H1 (cell line): ENCODE data around the gene FKRP. TPM values are rescaled to one million over a fixed set of nuclear protein-coding genes. Genes with fewer than 3 reads are reported as not detected.

ENCODE experiments used
- CTCF ChIA-PET: fragments of 300-600 bp; sonication (Branson Sonifier 250); formaldehyde crosslinking; loops from one replicate; lab custom pipeline; 2021; ENCODE audit not compliant: partially characterized antibody; lab: Charles Lee
- POLR2A ChIA-PET: fragments of 300-600 bp; sonication (Branson Sonifier 250); formaldehyde crosslinking; loops from one replicate; lab custom pipeline; 2021; ENCODE audit warnings: inconsistent platforms; ENCODE audit not compliant: partially characterized antibody; lab: Charles Lee
- DNase-seq, 2 experiments: peaks; one replicate each; pipeline versions ENCODE4 v3.0.0 to v3.0.0-alpha.2; 2010 to 2022; ENCODE audit warnings: low spot score in 2 of 2, low read depth in 1 of 2, mixed read lengths in 1 of 2
- FAIRE-seq: peaks from 2 replicates; lab custom pipeline; 2011; peaks lifted over from hg19 to GRCh38; lab: Jason Lieb, UNC
- H2AFZ ChIP-seq: 2 replicates; pipeline ENCODE4 v1.8.1; 2012; ENCODE audit warnings: low read length, inconsistent platforms
- H2AK5ac ChIP-seq: 2 replicates; pipeline ENCODE4 v1.6.1; 2013; ENCODE audit warnings: low read depth, low read length
- H2BK120ac ChIP-seq: replicated peaks from 2 replicates; pipeline ENCODE3; 2013; ENCODE audit warnings: low read depth, low read length, inconsistent platforms
- H2BK12ac ChIP-seq: 2 replicates; pipeline ENCODE4 v1.6.1; 2013; ENCODE audit warnings: low read depth, low read length
- H2BK15ac ChIP-seq: 2 replicates; pipeline ENCODE4 v1.6.1; 2013; ENCODE audit warnings: low read length
- H2BK20ac ChIP-seq: 2 replicates; pipeline ENCODE4 v1.6.1; 2013; ENCODE audit warnings: low read length
- H2BK5ac ChIP-seq: 2 replicates; pipeline ENCODE4 v1.6.1; 2013; ENCODE audit warnings: low read depth, low read length
- H3K14ac ChIP-seq: 2 replicates; pipeline ENCODE4 v1.6.1; 2013; ENCODE audit warnings: inconsistent platforms; ENCODE audit not compliant: insufficient read length
- H3K18ac ChIP-seq: 2 replicates; pipeline ENCODE4 v1.6.1; 2013; ENCODE audit warnings: low read length; ENCODE audit errors: extremely low read depth
- H3K23ac ChIP-seq: 2 replicates; pipeline ENCODE4 v1.6.1; 2013; ENCODE audit warnings: inconsistent platforms; ENCODE audit not compliant: insufficient read length
- H3K23me2 ChIP-seq: 2 replicates; pipeline ENCODE4 v1.6.1; 2013; ENCODE audit warnings: low read depth, low read length
- H3K27ac ChIP-seq: 2 replicates; pipeline ENCODE4 v1.6.1; 2011; ENCODE audit warnings: low read depth, low read length, inconsistent platforms
- H3K27me3 ChIP-seq, 4 experiments: replicated peaks in 1 of 4; 1 replicate in 1 of 4; 2 replicates in 3 of 4; pipeline versions ENCODE4 v1.6.1 to v1.8.1; 2011 to 2013; ENCODE audit warnings: low read length in 3 of 4, mild to moderate bottlenecking in 3 of 4, inconsistent platforms in 2 of 4, mixed read lengths in 2 of 4, moderate library complexity in 1 of 4; ENCODE audit not compliant: control insufficient read depth in 3 of 4, insufficient read depth in 3 of 4; ENCODE audit errors: extremely low read depth in 1 of 4
- H3K36me3 ChIP-seq, 4 experiments: 2 replicates each; pipeline versions ENCODE4 v1.6.1 to v1.8.1; 2011 to 2013; ENCODE audit warnings: mild to moderate bottlenecking in 4 of 4, low read length in 3 of 4, moderate library complexity in 2 of 4, control low read depth in 1 of 4, inconsistent platforms in 1 of 4; ENCODE audit not compliant: insufficient read depth in 4 of 4, control insufficient read depth in 2 of 4
- H3K4ac ChIP-seq: replicated peaks from 2 replicates; pipeline ENCODE3; 2013; ENCODE audit warnings: low read length, low read depth, mixed read lengths, inconsistent platforms; ENCODE audit not compliant: insufficient read length
- H3K4me1 ChIP-seq, 4 experiments: replicated peaks in 1 of 4; 1 replicate in 1 of 4; 2 replicates in 3 of 4; pipeline versions ENCODE4 v1.6.1 to v1.8.1; 2011 to 2013; ENCODE audit warnings: low read length in 3 of 4, inconsistent platforms in 2 of 4, mixed read lengths in 1 of 4; ENCODE audit not compliant: insufficient read depth in 4 of 4, control insufficient read depth in 3 of 4
- H3K4me2 ChIP-seq, 2 experiments: 2 replicates each; pipeline versions ENCODE4 v1.6.1 to v1.8.1; 2011 to 2013; ENCODE audit warnings: low read depth in 2 of 2, low read length in 2 of 2, control low read depth in 1 of 2, inconsistent platforms in 1 of 2, mild to moderate bottlenecking in 1 of 2; ENCODE audit not compliant: insufficient read depth in 1 of 2
- H3K4me3 ChIP-seq, 4 experiments: fragments of 200-600, 300-600 bp in 1 of 4; sonication (generic), shearing (Covaris generic), sonication (Bioruptor Twin) in 1 of 4; 2 replicates each; pipeline versions ENCODE4 v1.5.1 to v1.8.1; 2011 to 2016; ENCODE audit warnings: low read length in 4 of 4, low read depth in 3 of 4, control low read depth in 2 of 4, inconsistent platforms in 2 of 4, mild to moderate bottlenecking in 2 of 4, mixed read lengths in 1 of 4, moderate library complexity in 1 of 4; ENCODE audit not compliant: insufficient read depth in 2 of 4; ENCODE audit errors: extremely low read depth in 1 of 4
- H3K56ac ChIP-seq: replicated peaks from 2 replicates; pipeline ENCODE3; 2013; ENCODE audit warnings: low read depth, mild to moderate bottlenecking, mixed read lengths, low read length, inconsistent platforms; ENCODE audit not compliant: insufficient read length
- H3K79me1 ChIP-seq: 2 replicates; pipeline ENCODE4 v1.6.1; 2013; ENCODE audit warnings: low read depth, low read length, control low read depth
- H3K79me2 ChIP-seq, 2 experiments: 2 replicates each; pipeline versions ENCODE4 v1.6.1 to v1.8.1; 2012 to 2013; ENCODE audit warnings: low read length in 2 of 2, mild to moderate bottlenecking in 2 of 2, inconsistent platforms in 1 of 2; ENCODE audit not compliant: insufficient read depth in 2 of 2, control insufficient read depth in 1 of 2
- H3K9ac ChIP-seq, 4 experiments: replicated peaks in 1 of 4; 1 replicate in 1 of 4; 2 replicates in 3 of 4; pipeline versions ENCODE4 v1.6.1 to v1.8.1; 2011 to 2013; ENCODE audit warnings: low read depth in 3 of 4, low read length in 3 of 4, control low read depth in 2 of 4, mild to moderate bottlenecking in 2 of 4, moderate library complexity in 2 of 4, inconsistent platforms in 1 of 4; ENCODE audit errors: extremely low read depth in 1 of 4
- H3K9me3 ChIP-seq, 2 experiments: 2 replicates each; pipeline versions ENCODE4 v1.6.1 to v1.8.1; 2012 to 2013; ENCODE audit warnings: mild to moderate bottlenecking in 2 of 2, moderate library complexity in 2 of 2, control low read depth in 1 of 2, inconsistent platforms in 1 of 2, low read depth in 1 of 2, low read length in 1 of 2, mixed read lengths in 1 of 2; ENCODE audit not compliant: insufficient read depth in 2 of 2
- H4K20me1 ChIP-seq, 2 experiments: replicated peaks in 1 of 2; 2 replicates each; pipeline versions ENCODE3 to v1.8.1; 2011 to 2013; ENCODE audit warnings: inconsistent platforms in 2 of 2, low read length in 2 of 2, mild to moderate bottlenecking in 1 of 2; ENCODE audit not compliant: insufficient read depth in 2 of 2, control insufficient read depth in 1 of 2
- H4K5ac ChIP-seq: 2 replicates; pipeline ENCODE4 v1.6.1; 2013; ENCODE audit warnings: low read length, low read depth, mixed read lengths, inconsistent platforms; ENCODE audit not compliant: insufficient read length
- H4K8ac ChIP-seq: 2 replicates; pipeline ENCODE4 v1.8.0; 2013; ENCODE audit warnings: mild to moderate bottlenecking, moderate library complexity, low read length, inconsistent platforms; ENCODE audit not compliant: insufficient read depth; ENCODE audit errors: extremely low read depth
- H4K91ac ChIP-seq: replicated peaks from 2 replicates; pipeline ENCODE3; 2013; ENCODE audit warnings: low read length, mixed read lengths, inconsistent platforms; ENCODE audit not compliant: insufficient read length
- MAFK ChIP-seq: IDR thresholded peaks from 2 replicates; pipeline ENCODE4 v1.6.1; 2012; ENCODE audit warnings: low read depth, mild to moderate bottlenecking, improper control_type of control experiment, low read length
- TBP ChIP-seq: IDR thresholded peaks from 2 replicates; pipeline ENCODE4 v1.6.1; 2011; ENCODE audit warnings: low read depth, low read length, improper control_type of control experiment
- WGBS, 2 experiments: shearing (Covaris generic) in 1 of 2; methylation state at CpG; one replicate each; pipeline versions ENCODE4 v1.1.6 to v1.1.7; 2013 to 2015; ENCODE audit warnings: low lambda C conversion rate in 2 of 2, mixed read lengths in 2 of 2, inconsistent platforms in 1 of 2, low coverage in 1 of 2, missing lambda C conversion rate in 1 of 2; ENCODE audit not compliant: insufficient replicate concordance in 2 of 2, insufficient coverage in 1 of 2, insufficient read length in 1 of 2; ENCODE audit errors: extremely low coverage in 1 of 2, missing lambda C conversion rate in 1 of 2; 5-methylcytosine and 5-hydroxymethylcytosine counted together
- polyA plus RNA-seq, 7 experiments: library from polyadenylated mRNA; depleted of rRNA in 3 of 7; stranded (reverse) in 5 of 7; unstranded in 2 of 7; fragments of >200 nt in 5 of 7; fragments of 200-250 nt in 2 of 7; gene quantifications; 1 replicate in 5 of 7; 2 replicates in 1 of 7; 4 replicates in 1 of 7; pipeline versions ENCODE4 v1.2.1 to v1.2.3, GENCODE V29; 2011 to 2013; ENCODE audit warnings: missing spikeins in 2 of 7, mixed read lengths in 2 of 7
- total RNA-seq: library from RNA; stranded (reverse); fragmentation: NEBNext Ultra II Directional; extraction: Animal tissue kit (Norgen Biotek cat#: 25700); gene quantifications from 2 replicates; pipeline ENCODE4 v1.2.1, GENCODE V29; 2021

FKRP gene
- total and polyA plus RNA-seq, 2 of the 8 experiments (the other 6 are each of a cell fraction or from before 2014, with no cell fraction given), result 17.1 to 24.4 TPM

DNA sequence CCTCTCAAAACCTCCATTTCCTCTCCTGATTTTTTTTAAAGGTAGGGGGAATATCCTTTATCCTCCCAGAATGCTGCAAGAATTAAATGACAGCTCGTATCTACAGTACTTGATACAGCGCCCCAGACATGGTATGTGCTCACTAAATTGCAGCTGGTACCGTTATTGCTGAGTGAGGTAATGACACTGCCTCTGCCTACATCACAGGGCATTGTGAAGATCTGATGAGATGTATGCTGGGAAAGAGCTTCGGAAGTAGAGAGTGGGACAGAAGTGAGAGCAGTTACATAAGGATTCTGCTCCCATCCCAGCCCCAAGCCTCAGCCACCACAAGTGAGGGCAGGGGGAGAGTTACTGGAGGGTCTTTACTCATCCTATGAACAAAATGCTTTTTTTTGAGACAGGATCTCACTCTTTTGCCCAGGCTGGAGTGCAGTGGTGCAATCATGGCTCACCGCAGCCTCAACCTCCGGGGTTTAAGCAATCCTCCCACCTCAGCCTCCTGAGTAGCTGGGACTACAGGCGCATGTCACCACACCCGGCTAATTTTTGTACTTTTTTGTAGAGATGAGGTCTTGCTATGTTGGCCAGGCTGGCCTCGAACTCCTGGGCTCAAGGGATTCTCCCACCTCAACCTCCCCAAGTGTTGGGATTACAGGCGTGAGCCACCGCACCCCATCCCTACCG, 1.7 kb upstream of the FKRP start:
- peak overlapping the region; percentile 47 for H3K4ac ChIP-seq
- H2BK15ac ChIP-seq, result no peak overlapping the region
- ChIA-PET POLR2A (interaction anchor here (0.6 to 2.1 kb wide), 6 partner anchors 14 to 144 kb away, joined by 3 to 10 read pairs (median 4); no protein-coding TSS in a partner anchor), CTCF (interaction anchor here (0.7 to 4.6 kb wide), 8 partner anchors 9 to 110 kb away, joined by 3 to 48 read pairs (median 6); no protein-coding TSS in a partner anchor)
- H3K23me2 ChIP-seq, result peaks cover 11% of the 10 kb centered on the region
- no peak overlapping the region for H3K14ac ChIP-seq
- no peak overlapping the region for H3K18ac ChIP-seq
- no peaks in the 10 kb centered on the region for H3K9me3 ChIP-seq
- TF ChIP-seq TBP (no peak), MAFK (no peak)
- H2BK20ac ChIP-seq, result no peak overlapping the region
- 92% methylated on average over 12 of the region's 12 CpGs; no CpG with 5 or more reads in 1 of the 2 experiments for WGBS, 2 experiments
- no peak overlapping the region for H4K8ac ChIP-seq
- no peak overlapping the region for H4K91ac ChIP-seq
- DNase-seq (no peak), FAIRE-seq (no peak)
- H3K79me2 ChIP-seq, result peaks cover 46 to 67% of the 10 kb centered on the region in 2 experiments
- H3K4me1 ChIP-seq, result peaks cover 0 to 14% (median 4%) of the 10 kb centered on the region in 4 experiments; a peak in 6 of 7 replicates
- H3K23ac ChIP-seq, result no peak overlapping the region
- peak overlapping the region; percentile 94 to 96; a peak in 3 of 4 replicates for H3K4me2 ChIP-seq
- H3K36me3 ChIP-seq, result peaks cover 0 to 6% (median 1%) of the 10 kb centered on the region in 4 experiments; a peak in 2 of 8 replicates
- no peak overlapping the region for H2BK12ac ChIP-seq
- H2BK120ac ChIP-seq, result no peak overlapping the region
- H3K79me1 ChIP-seq, result peaks cover 17% of the 10 kb centered on the region
- H3K27me3 ChIP-seq, result no peaks in the 10 kb centered on the region
- no peak overlapping the region for H2AK5ac ChIP-seq
- peaks cover 40 to 42% of the 10 kb centered on the region in 2 experiments for H4K20me1 ChIP-seq
- H2AFZ ChIP-seq, result no peak overlapping the region
- no peak overlapping the region for H4K5ac ChIP-seq
- no peak overlapping the region for H3K27ac ChIP-seq
- peak overlapping the region in 1 of 4 experiments; percentile 97; a peak in 2 of 8 replicates for H3K4me3 ChIP-seq
- H3K56ac ChIP-seq, result no peak overlapping the region
- H3K9ac ChIP-seq, result no peak overlapping the region
- H2BK5ac ChIP-seq, result no peak overlapping the region
